Measurements from ENCODE around the gene CRYBA1. TPM values are rescaled to one million over a fixed set of nuclear protein-coding genes. Genes with fewer than 3 reads are reported as not detected.

Gene CRYBA1
- total RNA-seq, 2 donors from 2014 or later = not detected

DNA sequence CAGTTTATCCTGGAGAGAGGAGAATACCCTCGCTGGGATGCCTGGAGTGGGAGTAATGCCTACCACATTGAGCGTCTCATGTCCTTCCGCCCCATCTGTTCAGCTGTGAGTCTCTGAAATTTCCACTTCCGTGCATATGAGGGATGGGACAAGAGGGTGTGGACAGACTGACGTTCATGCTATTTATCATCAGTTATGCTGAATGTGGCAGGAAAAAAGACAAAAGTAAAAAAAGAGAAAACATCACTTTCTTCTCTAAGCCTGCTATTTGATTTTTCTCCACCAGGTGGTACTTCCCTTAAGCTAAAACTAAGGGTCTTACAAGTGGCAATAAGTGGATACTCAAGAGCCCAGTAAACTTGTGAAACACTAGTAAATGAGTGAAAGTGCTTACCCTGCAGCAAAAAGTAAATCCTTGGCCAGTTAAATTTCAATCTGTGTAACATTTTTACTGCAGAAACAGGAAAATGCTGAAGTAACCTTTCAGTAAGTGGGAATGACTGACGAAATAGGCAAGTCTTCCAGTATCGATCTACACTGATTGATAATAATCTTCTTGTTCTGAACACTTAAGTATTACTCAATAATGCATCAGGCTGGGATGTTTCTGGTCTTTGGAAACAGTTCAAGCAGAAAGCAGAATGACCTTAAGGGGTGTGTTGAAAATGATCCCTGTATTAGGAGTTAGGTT is 5.6 kb downstream of the CRYBA1 start:
- no peak overlapping the region for H3K9ac ChIP-seq (ENCODE audit: extremely low read depth, low read length, poor library complexity, severe bottlenecking)
- no peaks in the 10 kb centered on the region for H3K9me3 ChIP-seq (ENCODE audit: control insufficient read depth, low read length)
- Mint-ChIP-seq H3K9me3 (no peaks in the 10 kb centered on the region), H3K27ac (no peak overlapping the region), H3K36me3 (ENCODE audit: low read depth) (no peaks in the 10 kb centered on the region), H3K27me3 (ENCODE audit: insufficient read depth) (no peaks in the 10 kb centered on the region), H3K4me3 (no peak overlapping the region), H3K4me1 (peaks cover 3% of the 10 kb centered on the region)
- H3K4me1 ChIP-seq (ENCODE audit: control insufficient read depth, insufficient read depth, low read length) = no peaks in the 10 kb centered on the region
- TF ChIP-seq, protein P1, sequence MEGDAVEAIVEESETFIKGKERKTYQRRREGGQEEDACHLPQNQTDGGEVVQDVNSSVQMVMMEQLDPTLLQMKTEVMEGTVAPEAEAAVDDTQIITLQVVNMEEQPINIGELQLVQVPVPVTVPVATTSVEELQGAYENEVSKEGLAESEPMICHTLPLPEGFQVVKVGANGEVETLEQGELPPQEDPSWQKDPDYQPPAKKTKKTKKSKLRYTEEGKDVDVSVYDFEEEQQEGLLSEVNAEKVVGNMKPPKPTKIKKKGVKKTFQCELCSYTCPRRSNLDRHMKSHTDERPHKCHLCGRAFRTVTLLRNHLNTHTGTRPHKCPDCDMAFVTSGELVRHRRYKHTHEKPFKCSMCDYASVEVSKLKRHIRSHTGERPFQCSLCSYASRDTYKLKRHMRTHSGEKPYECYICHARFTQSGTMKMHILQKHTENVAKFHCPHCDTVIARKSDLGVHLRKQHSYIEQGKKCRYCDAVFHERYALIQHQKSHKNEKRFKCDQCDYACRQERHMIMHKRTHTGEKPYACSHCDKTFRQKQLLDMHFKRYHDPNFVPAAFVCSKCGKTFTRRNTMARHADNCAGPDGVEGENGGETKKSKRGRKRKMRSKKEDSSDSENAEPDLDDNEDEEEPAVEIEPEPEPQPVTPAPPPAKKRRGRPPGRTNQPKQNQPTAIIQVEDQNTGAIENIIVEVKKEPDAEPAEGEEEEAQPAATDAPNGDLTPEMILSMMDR (conservative IDR thresholded peaks at IDR 0.05) = peak; percentile 77
- peaks cover 8% of the 10 kb centered on the region for H3K36me3 ChIP-seq (ENCODE audit: control insufficient read depth, insufficient read depth, low read length)
- H3K27ac ChIP-seq (ENCODE audit: low read depth, low read length) = no peak overlapping the region
- no peak for DNase-seq
- H3K27me3 ChIP-seq (ENCODE audit: control insufficient read depth, insufficient read depth, low read length, poor library complexity, severe bottlenecking) = no peaks in the 10 kb centered on the region
- WGBS, 2 experiments (ENCODE audit: insufficient coverage in 1 of 2, insufficient read length in 1 of 2) = 90 to 92% methylated on average over 7 of the region's 7 CpGs
- no peak overlapping the region for H3K4me3 ChIP-seq (ENCODE audit: low read length)

DNA sequence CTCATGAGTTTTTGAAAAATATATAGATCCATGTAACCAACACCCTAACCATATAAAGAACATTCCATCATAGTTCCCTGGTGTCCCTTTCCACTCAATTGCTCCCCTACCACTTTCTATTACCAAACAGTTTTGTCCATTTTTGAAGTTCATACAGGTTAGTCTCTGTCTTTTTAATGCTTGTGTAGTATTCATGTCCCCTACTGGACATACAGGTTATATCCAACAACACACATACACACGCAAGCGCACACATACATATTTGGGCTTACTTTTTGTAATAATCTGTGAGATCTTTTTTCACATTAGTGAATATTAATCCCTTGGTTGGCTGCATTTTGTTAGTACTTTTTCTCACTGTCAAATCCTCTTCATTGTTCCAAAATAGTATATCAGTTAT is 6.4 kb downstream of the CRYBA1 start:
- Mint-ChIP-seq H3K4me1 (peaks cover 7% of the 10 kb centered on the region), H3K27ac (no peak overlapping the region), H3K9me3 (no peaks in the 10 kb centered on the region), H3K27me3 (ENCODE audit: insufficient read depth) (no peaks in the 10 kb centered on the region), H3K4me3 (no peak overlapping the region), H3K36me3 (ENCODE audit: low read depth) (no peaks in the 10 kb centered on the region)
- Histone ChIP-seq H3K4me3 (ENCODE audit: low read length) (no peak overlapping the region), H3K27me3 (ENCODE audit: control insufficient read depth, insufficient read depth, low read length, poor library complexity, severe bottlenecking) (no peaks in the 10 kb centered on the region), H3K36me3 (ENCODE audit: control insufficient read depth, insufficient read depth, low read length) (peaks cover 9% of the 10 kb centered on the region), H3K27ac (ENCODE audit: low read depth, low read length) (no peak overlapping the region), H3K9me3 (ENCODE audit: control insufficient read depth, low read length) (no peaks in the 10 kb centered on the region), H3K9ac (ENCODE audit: extremely low read depth, low read length, poor library complexity, severe bottlenecking) (no peak overlapping the region), H3K4me1 (ENCODE audit: control insufficient read depth, insufficient read depth, low read length) (no peaks in the 10 kb centered on the region)
- WGBS, 2 experiments (ENCODE audit: insufficient coverage in 1 of 2, insufficient read length in 1 of 2) = no CpG with 5 or more reads among the region's 2 CpGs
- DNase-seq = no peak
- TF ChIP-seq, protein P1 (conservative IDR thresholded peaks at IDR 0.05) = no peak

DNA sequence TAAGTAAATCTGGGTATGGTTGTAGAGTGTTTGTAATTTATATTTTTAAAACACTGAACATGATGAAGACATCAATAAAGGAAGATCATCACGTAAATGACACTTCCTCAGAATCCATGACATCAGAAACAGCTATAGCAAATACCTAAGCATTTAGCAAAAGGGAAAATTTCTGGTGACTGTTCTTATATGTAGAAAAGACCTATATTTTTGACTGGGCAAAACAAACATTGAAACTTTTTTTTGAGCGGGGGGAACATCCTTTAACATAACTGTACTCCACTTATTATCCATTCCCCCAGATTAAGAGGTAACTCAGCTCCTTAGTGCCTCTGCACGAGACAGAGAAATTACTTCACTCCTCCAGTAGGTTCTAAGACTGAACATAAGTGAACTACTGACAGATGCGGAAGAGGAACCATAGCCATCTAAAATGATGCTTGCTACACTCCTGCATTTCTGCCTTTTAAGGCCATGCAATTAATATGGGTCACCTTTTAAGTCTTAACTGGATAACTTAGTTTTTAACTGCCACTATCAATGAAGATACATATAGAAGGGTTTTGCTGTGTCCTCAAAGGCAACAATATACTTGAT is 9.4 kb downstream of the CRYBA1 start:
- Mint-ChIP-seq H3K4me3 (no peak overlapping the region), H3K4me1 (peaks cover 23% of the 10 kb centered on the region), H3K9me3 (no peaks in the 10 kb centered on the region), H3K36me3 (ENCODE audit: low read depth) (peaks cover 23% of the 10 kb centered on the region), H3K27me3 (ENCODE audit: insufficient read depth) (no peaks in the 10 kb centered on the region), H3K27ac (no peak overlapping the region)
- TF ChIP-seq, protein P1 (conservative IDR thresholded peaks at IDR 0.05) = no peak
- no peaks in the 10 kb centered on the region for H3K4me1 ChIP-seq (ENCODE audit: control insufficient read depth, insufficient read depth, low read length)
- no peak overlapping the region for H3K4me3 ChIP-seq (ENCODE audit: low read length)
- H3K9ac ChIP-seq (ENCODE audit: extremely low read depth, low read length, poor library complexity, severe bottlenecking) = no peak overlapping the region
- no peaks in the 10 kb centered on the region for H3K9me3 ChIP-seq (ENCODE audit: control insufficient read depth, low read length)
- H3K36me3 ChIP-seq (ENCODE audit: control insufficient read depth, insufficient read depth, low read length) = peaks cover 39% of the 10 kb centered on the region
- DNase-seq = no peak
- WGBS, 2 experiments (ENCODE audit: insufficient coverage in 1 of 2, insufficient read length in 1 of 2) = 75 to 88% methylated on average over 3 of the region's 4 CpGs
- H3K27me3 ChIP-seq (ENCODE audit: control insufficient read depth, insufficient read depth, low read length, poor library complexity, severe bottlenecking) = no peaks in the 10 kb centered on the region
- no peak overlapping the region for H3K27ac ChIP-seq (ENCODE audit: low read depth, low read length)
